22Rv1 (cell line): ENCODE data around the gene PER1.

Source experiments
- ZFX ChIP-seq: fragments of 450-650 bp; IDR thresholded peaks from 2 replicates; pipeline ENCODE4 v1.6.1; 2017; ENCODE audit warnings: antibody characterized with exemption, borderline replicate concordance
- TF ChIP-seq, protein P1 (sequence below): fragments of 450-650 bp; IDR thresholded peaks from 2 replicates; pipeline ENCODE4 v1.5.1; 2017; ENCODE audit warnings: mild to moderate bottlenecking

DNA sequence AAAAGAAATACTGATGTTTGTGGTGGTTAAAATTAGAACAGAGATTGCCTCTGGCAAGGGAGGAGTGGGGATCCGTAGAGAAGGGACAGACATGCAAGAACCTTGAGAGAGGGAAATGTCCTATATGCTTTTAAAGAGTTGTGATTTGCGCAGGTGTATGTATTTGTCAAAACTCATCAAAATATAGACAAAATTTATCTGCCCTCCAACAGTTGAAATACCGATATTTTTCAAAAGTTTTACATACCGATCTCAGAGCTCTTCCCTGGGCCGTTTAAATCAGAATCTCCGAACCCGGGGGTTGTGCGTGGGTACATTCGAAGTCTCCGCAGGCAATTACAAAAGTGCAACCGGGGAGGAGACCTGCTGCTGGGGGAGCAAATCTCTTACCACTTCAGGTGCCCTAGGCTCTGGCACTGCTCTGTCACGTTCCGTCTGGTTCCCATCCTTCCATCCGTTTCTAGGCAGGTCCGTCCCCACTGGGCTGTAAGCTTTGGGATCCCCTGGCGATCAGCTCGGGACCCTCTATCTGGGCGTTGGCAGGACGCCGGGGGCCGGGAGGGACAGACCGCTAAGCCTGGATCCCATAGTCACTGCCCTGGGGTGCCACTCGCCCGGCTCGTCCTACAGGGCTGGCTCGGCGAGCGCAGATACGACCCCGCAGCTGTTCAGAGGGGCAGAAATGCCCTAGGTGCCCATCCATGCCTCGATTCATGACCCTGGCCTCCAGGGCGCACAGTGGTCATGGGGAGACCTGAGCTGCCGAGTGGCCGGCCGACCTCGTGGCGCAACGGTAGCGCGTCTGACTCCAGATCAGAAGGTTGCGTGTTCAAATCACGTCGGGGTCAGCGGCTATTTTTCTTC lies 33.6 kb upstream of the PER1 start:
- TF ChIP-seq, protein P1, sequence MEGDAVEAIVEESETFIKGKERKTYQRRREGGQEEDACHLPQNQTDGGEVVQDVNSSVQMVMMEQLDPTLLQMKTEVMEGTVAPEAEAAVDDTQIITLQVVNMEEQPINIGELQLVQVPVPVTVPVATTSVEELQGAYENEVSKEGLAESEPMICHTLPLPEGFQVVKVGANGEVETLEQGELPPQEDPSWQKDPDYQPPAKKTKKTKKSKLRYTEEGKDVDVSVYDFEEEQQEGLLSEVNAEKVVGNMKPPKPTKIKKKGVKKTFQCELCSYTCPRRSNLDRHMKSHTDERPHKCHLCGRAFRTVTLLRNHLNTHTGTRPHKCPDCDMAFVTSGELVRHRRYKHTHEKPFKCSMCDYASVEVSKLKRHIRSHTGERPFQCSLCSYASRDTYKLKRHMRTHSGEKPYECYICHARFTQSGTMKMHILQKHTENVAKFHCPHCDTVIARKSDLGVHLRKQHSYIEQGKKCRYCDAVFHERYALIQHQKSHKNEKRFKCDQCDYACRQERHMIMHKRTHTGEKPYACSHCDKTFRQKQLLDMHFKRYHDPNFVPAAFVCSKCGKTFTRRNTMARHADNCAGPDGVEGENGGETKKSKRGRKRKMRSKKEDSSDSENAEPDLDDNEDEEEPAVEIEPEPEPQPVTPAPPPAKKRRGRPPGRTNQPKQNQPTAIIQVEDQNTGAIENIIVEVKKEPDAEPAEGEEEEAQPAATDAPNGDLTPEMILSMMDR: no peak
- no peak for TF ChIP-seq ZFX
